Measurements from ENCODE around the gene GLRA1.
"Not testable (repeated sequence)": the region's sequence is repeated elsewhere in the genome, so short reads cannot be mapped to it uniquely, and the experiment has no call there.

GLRA1 gene

DNA sequence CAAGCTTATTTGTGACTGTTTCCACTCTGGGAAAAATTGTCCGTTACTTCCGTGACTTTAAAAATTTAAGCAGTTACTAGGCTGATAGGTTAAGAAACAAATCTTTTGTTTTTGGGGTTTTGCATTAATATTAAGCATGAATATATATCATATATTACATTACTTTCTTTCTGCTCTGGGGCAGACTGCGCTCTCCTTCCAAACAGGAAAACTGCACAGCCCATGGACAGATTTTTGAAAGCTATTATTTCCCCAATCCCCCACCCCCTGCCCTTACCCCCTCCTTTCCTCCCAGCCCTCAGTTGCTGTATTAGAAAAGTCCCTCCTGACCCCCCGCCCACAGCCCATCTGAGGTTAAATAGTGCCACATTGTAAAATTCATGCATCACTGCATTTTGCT is 102.5 kb downstream of the GLRA1 start:
- in situ Hi-C loops (cut with MboI; ENCODE audit: low sequenced_read_pairs) = no loop called here

DNA sequence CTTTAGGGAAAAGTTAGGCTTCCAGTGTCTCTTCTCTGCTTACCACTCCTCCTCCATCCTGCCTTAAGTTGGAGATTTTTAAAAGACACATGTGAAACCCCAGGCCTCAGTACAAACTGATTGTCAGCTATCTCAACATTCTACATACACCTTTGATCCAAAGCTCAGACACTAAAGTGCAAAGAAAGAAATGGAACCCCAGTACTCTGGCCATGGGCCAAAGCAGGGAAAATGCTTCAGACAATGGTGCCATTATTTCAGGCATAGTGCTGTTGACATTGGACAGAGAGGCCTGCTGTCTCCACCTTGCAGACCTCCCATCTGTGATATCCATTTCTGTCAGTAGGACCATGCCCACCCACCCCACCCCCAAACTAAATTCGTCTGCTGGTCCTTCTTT is 103.7 kb downstream of the GLRA1 start:
- in situ Hi-C loops (cut with MboI; ENCODE audit: low sequenced_read_pairs) = no loop called here

DNA sequence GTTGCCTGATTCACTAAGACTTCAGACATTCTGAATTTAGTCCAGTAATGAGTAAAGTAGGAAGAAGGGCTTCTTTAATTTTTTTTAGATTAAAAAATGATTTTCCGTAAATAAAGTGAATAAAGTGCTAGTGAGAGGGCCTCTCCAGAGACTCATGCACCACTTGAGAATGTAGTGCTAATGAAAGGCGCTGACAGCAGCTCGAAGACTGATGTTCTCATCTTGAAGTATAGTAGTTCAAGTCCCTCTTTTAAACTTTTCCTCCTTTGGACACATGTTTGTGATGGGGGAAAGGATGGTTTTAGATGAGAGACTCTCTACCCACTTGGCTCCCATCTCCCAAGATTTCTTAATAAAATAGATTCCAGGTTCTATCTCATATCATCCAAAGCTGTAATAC is 104.4 kb downstream of the GLRA1 start:
- in situ Hi-C loops (cut with MboI; ENCODE audit: low sequenced_read_pairs) = no loop called here

DNA sequence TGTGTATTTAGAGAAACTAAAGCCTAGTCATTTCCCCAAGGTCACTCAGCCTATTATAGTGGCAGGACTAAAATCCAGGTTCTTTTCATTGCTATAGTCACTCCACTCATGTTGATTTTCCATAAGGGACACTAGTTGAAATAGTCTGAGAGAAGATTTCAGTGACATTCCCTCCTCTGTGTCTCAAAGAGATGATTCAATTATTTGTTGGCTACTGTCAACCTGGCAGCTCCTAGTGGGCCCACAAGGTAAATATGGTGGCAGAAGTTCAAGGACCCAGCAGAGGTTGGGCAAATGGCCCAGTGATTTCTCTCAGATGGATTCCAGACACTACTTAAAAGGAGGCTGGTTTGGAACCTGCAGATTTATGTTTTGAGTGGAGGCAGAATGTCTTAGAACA is 104.8 kb downstream of the GLRA1 start:
- in situ Hi-C loops (cut with MboI; ENCODE audit: low sequenced_read_pairs) = no loop called here

DNA sequence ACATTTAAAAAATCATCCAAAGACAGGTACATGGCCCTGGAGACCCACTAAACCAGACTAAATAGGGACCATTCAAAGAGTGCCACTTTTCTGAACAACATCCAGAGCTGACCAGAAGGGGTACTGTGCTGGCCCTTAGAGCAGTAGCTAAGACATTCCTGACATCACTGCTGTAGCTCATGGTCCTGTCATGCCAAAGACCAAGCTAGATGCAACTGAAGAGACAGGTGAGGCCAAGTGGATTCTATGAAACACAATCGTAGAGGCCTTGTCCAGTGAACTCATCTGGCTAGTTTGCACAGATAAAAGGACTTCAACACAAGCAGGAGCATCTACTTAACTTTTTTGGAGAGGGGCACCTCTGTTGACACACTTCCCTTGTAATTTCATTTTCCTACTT is 109.6 kb downstream of the GLRA1 start:
- in situ Hi-C loops (cut with MboI; ENCODE audit: low sequenced_read_pairs) = no loop called here

DNA sequence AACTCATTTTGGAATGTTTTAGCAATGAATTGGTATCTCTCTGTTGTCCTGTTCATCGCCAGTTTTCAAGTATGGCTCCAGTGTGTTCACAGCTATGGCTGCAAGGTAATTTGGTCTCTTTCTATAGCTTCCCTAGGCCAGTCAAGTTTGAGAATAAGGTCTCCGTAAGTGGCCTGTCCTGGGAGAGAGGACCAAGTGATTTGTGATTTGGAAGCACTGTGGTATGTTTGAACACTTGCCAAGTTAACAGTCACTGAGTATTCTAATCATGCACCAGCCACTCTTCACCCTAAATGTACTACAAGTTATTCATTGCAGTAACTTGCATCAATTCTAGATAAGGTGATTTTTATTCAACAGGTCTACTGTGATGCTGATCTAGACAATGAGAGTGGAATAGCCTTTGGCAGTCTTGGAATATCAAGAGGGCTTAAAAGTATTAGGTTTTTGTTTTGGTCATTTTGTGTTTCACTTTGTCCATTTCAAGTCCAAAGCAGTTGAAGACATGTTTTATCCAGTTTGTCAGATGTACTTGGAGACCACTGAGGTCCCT is 111.8 kb downstream of the GLRA1 start:
- in situ Hi-C loops (cut with MboI; ENCODE audit: low sequenced_read_pairs) = no loop called here

DNA sequence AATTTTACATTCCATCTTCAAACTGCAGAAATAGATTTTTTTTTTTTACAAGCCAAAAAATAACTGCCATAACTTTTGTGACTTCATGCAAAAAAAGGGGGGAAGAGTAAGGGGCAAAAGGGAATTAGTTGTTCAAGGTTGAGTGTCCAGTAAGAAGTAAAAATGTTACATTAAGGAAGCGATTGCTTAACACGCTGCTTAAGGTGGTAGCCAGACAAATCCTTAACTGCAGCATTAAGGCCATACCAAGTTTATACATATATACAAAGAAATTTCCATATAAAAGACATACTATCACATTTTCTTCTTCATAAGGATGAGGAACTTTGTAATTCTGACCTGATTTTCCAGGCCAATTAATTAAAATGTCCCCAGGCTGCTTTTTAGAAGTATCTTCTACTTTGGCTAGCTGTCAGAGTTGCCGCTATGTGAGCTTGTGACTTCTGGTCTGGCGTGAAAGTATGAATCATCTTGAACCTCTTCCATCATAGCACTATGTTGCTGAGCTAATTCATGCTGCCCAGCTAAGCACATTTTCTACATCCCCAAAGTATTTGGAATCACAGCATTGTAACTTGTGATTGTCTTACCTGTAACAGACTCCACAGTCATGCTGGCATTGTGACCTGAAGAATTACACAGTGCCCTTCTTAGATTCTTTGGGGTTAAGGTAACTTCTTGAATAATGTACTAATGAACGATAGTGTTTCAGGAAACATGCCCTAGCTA is 112.9 kb downstream of the GLRA1 start:
- in situ Hi-C loops (cut with MboI; ENCODE audit: low sequenced_read_pairs) = no loop called here

DNA sequence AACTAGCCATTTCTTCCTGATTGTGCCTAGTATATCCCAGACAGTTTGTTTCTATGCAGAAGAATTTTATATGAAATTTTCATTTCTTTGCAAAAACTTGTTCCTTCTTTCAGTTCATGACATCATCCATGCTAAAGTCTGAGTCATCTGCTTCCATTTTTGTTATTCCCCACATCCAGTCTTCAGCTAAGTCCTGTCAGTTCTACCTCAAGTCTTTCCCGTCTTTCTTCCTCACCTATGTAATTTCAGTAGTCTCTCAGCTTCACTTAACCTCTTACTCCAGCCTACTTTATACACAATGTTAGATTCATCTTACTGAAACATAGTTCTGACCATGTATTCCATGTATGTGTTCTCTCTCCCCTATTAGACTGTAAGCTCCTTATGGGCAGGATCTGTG is 113.8 kb downstream of the GLRA1 start:
- in situ Hi-C loops (cut with MboI; ENCODE audit: low sequenced_read_pairs) = no loop called here

DNA sequence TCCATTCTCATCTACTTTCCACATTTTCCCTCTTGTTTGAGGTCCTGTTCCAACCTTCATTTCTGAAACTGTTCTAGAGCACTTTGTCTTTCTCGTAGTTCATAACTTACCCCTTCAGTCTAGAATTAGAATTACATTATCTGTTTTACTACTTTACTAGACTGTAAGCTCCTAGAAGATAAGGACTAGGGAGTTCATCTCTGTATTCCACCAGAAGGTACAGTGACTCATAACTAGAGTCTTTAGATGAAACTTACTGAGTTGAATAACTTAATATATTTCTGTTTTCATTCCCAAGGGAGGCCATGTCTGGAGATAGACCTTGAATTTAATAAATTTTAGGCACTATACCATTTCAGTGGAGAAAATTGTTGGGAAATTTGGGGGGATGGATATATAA is 114.2 kb downstream of the GLRA1 start:
- in situ Hi-C loops (cut with MboI; ENCODE audit: low sequenced_read_pairs) = no loop called here

DNA sequence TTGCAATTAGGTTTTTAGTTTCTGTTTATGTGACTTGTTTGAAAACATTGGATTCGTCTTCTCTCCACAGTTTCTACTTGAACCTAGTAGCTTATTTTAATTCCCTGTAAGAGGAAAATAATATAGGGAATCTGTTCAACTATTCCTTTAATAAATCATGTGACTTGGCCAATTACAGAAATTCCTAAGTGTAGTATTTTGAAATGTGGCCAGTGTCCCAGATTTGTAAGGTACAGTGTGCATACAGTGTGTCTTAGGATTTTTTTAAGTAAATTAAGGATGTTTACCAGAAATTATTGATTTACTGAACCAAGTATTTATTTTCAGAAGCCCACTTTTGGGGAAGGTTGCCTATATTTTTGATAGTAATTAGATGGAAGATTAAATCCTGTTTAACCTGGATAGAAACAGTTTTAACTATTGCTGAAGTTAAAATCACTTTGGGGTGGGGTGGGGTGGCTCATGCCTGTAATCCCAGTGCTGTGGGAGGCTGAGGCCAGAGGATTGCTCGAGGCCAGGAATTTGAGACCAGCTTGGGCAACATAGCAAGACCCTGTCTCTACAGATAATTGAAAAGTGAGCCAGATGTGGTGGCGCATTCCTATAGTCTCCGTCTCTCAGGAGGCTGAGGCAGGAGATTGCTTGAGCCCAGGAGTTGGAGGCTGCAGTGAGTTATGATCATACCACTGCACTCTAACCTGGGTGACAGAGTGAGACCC is 116.0 kb downstream of the GLRA1 start:
- in situ Hi-C loops (cut with MboI; ENCODE audit: low sequenced_read_pairs) = no loop called here

DNA sequence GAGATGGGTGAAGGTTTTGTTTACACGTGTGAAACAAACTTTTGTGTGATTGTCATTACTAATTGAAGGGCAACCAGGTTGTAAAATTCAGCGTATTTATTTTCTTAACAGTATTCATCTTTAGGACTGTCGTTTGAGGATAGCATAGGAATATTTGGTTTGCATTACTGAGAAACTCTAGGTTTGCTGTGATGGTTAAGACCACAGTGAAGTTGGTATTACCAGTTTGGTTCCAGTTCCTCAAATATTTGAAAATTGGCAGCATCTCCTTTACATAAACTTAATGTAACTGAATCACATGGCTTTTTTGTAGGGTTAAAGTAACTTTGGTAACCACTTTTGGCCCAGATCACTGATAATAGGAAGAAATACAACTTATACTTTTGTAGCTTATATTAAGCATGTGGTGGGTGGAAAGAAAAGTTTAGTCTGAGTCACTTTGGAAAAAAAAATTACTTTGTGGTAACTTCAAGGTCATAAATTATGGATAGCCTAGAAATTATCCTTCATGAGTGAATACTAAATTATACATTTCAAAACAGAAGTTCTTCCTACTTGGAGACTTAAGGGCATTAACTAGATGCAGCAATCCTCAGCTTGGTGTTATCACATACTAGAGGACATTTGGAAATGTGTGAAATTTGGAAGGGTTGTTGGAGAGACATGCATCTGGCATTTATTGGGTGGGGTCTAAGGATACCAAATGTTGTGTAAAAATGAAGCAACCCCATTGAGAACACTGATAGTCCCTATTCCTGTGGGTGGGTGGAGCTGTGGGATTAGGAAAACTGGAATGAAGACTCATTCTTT is 119.0 kb downstream of the GLRA1 start:
- in situ Hi-C loops (cut with MboI; ENCODE audit: low sequenced_read_pairs) = no loop called here

DNA sequence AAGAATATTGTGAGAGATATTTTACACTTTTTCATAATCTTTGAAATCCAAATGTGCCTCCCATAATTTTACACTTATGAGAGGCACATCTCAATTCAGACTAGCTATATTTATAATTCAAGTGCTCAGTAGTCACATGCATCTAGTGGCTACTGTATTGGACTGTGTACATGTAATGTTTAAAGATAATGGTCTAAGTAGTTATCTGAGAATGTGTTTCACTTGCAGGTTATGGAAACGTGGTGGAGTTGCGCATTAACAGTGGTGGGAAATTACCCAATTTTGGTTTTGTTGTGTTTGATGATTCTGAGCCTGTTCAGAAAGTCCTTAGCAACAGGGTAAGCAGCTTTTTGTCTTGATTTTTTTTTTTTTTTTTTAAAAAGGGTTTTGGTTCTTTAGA is 124.1 kb downstream of the GLRA1 start:
- in situ Hi-C loops (cut with MboI; ENCODE audit: low sequenced_read_pairs) = no loop called here

DNA sequence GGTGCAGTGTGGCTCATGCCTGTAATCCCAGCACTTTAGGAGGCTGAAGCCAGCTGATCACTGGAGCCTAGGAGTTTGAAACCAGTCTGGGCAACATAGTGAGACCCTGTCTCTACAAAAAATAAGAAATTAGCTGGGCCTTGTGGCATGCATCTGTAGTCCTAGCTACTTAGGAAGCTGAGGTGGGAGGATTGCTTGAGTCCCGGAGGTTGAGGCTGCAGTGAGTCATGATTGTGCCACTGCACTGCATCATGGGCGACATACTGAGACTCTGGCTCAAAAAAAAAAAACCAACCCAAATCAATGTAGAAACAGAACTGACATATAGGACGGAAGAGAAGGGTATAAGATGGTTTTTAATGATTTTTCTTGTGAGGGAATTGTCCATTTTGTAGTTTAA is 125.2 kb downstream of the GLRA1 start:
- in situ Hi-C loops (cut with MboI; ENCODE audit: low sequenced_read_pairs) = no loop called here

DNA sequence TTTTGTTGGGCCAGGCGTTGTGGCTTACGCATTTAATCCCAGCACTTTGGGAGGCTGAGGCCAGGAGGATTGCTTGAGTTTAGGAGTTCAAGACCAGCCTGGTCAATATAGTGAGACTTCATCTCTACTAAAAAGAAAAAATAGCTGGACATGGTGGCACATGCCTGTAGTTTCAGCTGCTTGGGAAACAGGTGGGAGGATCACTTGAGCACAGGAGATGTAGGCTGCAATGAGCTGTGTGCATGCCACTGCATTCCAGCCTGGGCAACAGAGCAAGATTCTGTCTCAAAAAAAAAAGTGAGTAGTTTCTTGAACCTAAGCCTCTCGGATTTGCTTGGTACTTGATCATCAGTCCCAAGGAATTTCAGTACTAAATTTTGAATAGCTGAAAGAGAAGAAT is 126.0 kb downstream of the GLRA1 start:
- in situ Hi-C loops (cut with MboI; ENCODE audit: low sequenced_read_pairs) = no loop called here

DNA sequence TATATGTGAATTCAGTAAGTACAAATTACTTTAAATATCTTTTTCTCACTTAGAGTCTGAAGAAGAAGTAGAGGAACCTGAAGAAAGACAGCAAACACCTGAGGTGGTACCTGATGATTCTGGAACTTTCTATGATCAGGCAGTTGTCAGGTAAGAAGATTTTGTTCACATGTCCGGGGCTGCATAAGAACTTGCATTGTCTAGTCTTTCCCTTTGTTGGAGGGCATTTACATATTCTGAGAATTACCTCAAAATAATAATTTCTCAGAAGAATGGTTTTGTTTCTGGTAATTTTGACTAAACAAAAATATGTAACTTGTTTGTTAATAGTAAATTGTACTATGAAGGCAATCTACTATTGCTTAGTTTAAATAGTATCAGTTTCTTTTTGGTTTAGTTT is 129.2 kb downstream of the GLRA1 start:
- in situ Hi-C loops (cut with MboI; ENCODE audit: low sequenced_read_pairs) = no loop called here

DNA sequence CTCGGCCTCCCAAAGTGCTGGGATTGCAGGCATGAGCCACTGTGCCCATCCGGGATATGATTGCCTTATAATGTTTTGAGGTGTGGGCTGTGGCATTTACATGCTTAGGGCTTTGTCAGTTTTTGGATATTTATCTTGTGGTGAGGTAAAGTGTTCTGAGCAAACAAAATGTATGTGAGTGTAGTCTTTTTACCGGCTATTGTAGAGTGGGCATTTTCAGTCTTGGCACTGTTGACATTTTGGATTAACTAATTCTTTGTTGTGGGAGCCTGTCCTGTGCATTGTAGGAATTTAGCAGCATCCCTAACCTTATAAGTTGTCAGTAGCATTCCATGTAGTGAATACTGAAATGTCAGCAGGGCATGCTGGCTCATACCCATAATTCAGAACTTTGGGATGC is 131.3 kb downstream of the GLRA1 start:
- in situ Hi-C loops (cut with MboI; ENCODE audit: low sequenced_read_pairs) = no loop called here

DNA sequence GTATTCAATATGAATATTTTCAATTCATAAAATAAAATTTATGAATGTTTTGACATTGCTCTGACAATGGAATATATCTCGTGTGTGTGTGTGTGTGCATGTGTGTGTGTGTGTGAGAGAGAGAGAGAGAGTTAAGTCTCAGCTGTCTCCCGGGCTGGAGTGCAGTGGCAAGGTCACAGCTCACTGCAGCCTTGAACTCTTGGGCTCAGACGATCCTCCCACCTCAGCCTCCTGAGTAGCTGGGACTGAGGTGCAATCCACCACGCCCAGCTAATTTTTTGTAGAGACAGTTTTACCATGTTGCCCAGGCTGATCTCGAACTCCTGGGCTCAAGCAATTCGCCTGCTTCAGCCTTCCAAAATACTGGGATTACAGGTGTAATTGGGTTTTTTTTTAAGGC is 136.8 kb downstream of the GLRA1 start:
- in situ Hi-C loops (cut with MboI; ENCODE audit: low sequenced_read_pairs) = no loop called here

DNA sequence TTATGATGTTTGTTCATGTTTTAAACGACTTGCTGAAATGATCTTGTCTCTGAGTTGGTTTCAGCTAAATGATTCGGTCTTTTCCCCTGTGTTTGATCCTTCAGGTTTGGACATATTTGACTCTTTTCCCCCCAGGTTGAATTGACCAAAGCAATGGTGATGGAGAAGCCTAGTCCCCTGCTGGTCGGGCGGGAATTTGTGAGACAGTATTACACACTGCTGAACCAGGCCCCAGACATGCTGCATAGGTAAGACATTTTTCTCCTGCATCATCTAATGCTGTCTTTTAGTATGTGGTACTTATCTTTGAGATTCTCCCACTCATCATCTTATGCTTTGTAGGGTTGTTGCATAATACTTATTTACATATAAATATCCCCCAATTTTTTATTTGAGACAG is 138.2 kb downstream of the GLRA1 start:
- in situ Hi-C loops (cut with MboI; ENCODE audit: low sequenced_read_pairs) = no loop called here

DNA sequence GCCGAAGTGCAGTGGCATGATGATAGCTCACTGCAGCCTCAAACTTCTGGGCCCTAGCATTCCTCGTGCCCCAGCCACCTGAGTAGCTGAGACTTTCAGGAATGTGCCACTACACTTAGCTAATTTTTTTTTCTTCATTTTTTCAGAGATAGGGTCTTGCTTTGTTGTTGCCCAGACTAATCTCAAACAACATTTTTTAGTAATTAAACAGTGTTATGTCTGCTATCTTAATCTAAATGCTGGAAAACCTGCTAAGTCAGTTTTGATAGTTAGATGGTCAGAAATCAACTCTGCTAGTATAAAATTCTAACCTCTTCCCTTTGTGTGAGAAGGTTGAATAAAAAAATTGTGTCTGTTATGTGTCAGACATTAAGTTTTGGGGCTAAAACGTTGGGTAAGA is 140.5 kb downstream of the GLRA1 start:
- in situ Hi-C loops (cut with MboI; ENCODE audit: low sequenced_read_pairs) = no loop called here

DNA sequence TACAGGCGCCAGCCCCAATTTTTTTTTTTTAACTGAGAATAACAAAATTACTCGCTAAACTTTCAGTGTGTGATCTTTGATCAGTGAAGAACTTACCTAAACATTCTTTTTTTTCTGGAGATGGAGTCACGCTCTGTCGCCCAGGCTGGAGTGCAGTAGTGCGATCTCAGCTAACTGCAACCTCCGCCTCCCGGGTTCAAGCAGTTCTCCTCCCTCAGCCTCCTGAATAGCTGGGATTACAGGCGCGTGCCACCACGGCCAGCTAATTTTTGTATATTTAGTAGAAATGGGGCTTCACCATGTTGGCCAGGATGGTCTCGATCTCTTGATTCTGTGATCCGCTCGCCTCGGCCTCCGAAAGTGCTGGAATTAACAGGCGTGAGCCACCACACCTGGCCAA is 141.0 kb downstream of the GLRA1 start:
- in situ Hi-C loops (cut with MboI; ENCODE audit: low sequenced_read_pairs) = not testable (repeated sequence)

DNA sequence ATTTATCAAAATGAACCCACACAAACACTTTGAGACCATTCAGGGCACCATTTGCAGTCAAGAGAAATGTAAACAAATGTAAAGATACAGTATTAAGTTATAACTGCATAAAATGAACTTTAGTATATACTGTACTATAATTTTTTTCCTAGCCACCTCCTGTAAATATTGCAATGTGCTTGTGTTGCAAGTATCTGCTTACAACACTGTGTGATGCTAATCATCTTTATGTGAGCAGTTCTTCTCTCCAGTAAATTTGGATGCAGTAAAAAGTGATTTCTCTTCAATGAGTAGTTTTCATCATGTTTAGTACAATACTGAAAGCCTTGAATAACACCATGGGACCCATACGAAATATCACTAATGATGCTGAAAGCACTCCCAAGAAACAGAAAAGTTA is 143.4 kb downstream of the GLRA1 start:
- in situ Hi-C loops (cut with MboI; ENCODE audit: low sequenced_read_pairs) = no loop called here

DNA sequence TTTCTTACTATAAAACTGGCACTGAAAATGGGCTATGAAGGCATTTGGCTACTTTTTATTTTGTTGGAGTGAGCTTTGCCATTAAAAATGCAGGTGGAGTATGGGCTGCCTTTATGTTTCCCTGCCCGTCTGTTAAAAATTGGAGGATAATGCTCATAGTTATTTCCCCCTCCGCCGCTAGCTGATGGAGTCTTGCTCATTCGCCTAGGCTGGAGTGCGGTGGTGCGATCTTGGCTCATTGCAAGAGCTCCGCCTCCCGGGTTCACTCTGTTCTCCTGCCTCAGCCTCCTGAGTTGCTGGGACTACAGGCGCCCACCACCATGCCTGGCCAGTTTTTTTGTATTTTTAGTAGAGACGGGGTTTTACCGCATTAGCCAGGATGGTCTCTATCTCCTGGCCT is 144.3 kb downstream of the GLRA1 start:
- in situ Hi-C loops (cut with MboI; ENCODE audit: low sequenced_read_pairs) = no loop called here
